GM19455 (cell line): Measurements from ENCODE around the gene RAVER2.
"Not testable (repeated sequence)": the region's sequence is repeated elsewhere in the genome, so short reads cannot be mapped to it uniquely, and the experiment has no call there.

Experiments
- ATAC-seq: cut with Tn5 transposase; IDR thresholded peaks from one replicate; pipeline ENCODE4 v1.9.1; 2021; ENCODE audit not compliant: unreplicated experiment

The RAVER2 gene

DNA sequence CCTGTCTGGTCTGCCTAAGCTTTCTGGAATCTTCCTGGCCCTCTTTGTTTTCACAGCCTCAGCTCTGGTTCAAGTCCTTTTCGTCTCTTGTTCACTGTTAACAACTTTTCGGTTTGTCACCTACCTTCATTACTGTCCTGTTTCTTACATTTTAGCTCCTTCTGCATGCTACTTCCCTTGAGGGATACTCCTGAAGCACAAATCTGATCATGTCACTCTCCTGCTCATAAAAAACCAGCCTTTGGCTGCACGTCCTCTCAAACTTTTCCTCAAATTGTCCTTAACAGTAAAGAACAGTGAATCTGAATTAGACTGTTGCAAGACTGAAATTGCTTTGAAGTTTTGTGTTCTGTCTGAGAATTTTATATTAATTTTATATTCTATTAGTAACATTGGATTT, 3.3 kb downstream of the RAVER2 start:
- no peak for ATAC-seq

DNA sequence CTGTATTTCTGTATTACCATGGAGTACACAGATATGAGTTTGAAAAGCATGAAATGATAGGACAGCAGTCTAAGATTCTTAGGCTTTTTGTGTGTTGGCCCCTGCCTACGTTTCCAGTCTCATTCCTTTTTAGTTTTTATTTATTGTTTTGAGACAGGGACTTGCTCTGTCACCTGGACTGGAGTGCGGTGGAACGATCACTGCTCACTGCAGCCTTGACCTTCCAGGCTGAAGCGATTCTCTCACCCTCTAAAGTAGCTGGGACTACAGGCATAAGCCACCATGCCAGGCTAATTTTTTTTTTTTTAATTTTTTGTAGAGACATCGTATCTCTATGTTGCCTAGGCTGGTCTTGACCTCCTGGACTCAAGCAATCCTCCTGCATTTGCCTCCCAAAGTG, 3.8 kb downstream of the RAVER2 start:
- ATAC-seq: no peak

GRCh38 chr1:64750092-64750491, 5.2 kb downstream of the RAVER2 start:
- ATAC-seq: no peak

DNA sequence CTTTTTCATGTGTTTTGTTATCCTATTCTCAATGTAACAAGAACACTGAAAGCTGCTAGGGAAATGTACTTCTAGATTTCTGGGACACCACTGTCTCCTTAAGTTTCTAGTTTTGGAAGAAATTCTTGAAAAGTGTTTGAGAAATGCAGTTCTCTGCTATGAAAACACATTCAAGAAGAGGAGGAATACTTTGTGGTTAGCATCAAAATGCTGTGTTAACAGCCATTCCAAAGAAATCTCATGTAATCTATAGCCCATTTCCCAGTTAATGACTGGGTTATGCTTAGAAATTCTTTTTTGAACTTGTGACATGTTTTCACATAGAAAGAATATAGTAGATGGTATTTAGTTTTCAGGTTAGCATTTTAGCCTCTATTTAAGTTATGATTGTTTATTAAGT, 6.0 kb downstream of the RAVER2 start:
- ATAC-seq: no peak

- ATAC-seq: no peak
These were observed 9.3 kb downstream of the RAVER2 start for GRCh38 chr1:64754173-64754572.

DNA sequence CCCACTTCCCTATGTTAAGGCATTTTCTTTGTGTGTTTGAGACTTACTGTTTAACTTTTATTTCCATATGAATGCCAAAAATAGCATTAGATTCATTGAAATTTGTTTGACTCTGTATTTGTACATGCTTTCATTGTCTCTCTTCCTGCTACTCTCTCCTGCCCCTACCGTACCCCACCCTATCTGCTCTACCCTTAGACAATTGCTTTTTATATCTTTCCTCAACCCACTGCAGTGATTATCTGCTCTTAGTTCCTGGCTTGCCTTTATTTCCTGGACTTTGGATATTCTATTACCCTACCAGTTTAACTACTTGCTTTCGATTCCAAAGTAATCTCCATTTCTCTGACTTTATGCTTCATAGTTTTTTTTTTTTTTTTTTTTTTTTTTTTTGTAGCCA, 10.5 kb downstream of the RAVER2 start:
- no peak for ATAC-seq

DNA sequence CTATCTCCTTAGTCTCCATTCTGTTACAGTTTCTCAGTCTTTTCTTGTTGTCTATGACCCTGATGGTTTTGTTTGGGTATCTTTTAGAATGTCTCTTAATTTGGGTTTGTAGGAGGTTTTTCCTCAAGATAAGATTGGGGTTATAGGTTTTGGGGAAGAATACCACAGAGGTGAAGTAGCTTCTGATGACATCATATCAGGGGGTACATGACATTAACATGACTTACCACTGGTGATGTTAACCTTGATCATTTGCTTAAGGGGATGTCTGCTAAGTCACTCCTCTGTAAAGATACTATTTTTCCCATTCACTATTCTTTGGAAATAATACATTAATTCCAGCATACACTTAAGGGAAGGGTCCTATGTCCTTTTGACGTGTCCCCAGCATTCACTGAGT, 11.9 kb downstream of the RAVER2 start:
- no peak for ATAC-seq

- ATAC-seq: no peak
These were observed 12.3 kb downstream of the RAVER2 start for GRCh38 chr1:64757213-64757612.

GRCh38 chr1:64758233-64758632, 13.4 kb downstream of the RAVER2 start:
- no peak for ATAC-seq

GRCh38 chr1:64759968-64760367, 15.1 kb downstream of the RAVER2 start:
- ATAC-seq: no peak

- ATAC-seq: no peak
These were observed 20.1 kb downstream of the RAVER2 start for GRCh38 chr1:64765012-64765411.

DNA sequence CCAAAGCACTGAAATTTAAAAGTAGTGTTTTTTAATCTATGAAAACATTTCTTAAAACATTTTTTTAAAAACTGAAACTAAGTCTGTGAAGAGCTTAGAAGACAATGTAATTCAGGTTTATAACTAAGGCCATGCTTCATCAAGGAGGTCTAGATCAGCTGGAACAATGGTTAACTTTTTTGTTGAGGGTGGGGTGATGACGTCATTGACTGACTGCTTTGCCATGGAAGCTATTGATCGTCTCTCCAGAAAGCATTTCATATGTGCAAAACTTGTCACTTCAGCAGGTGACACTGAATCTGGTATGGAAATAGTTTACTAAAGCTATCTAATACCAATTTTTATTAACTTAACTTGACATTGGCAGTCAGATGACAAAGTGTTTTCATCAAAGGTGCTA, 21.0 kb downstream of the RAVER2 start:
- no peak for ATAC-seq

DNA sequence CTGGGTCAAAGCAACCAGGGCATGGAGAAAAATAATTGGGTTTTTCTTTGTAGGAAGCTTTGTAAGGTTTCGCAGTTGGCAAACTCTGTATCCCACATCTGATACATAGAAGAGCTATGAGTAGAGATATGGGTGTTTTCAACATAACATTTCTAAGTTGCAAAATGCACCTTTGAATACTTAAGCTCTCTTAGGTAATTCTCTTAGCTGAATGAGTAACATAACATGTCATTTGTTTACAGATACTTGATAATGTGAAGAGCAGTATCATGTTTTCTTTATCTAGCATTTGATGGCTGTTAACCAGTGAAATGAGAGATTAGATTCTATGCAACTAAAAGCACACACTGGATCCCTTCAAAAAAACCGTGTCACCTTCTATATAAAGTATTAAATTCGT, 21.6 kb downstream of the RAVER2 start:
- ATAC-seq: no peak

DNA sequence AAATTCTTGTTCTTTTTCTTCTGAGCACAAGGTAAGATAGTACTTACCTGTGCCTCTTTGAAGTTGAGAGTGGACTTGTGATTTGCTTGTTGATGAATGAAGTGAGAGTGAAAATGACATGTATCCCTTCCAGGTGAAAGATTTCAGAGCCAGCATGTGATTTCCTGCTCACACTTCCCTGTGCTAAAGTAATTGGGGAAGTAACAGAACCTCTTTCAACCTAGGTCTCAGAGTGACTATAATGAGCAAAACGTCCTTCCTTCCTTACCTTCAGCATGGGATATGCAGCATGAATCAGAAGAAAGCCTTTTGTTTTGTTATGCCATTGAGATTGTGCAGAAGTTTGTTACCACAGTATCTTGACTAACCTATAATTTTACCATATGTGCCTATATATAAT, 24.6 kb downstream of the RAVER2 start:
- no peak for ATAC-seq

DNA sequence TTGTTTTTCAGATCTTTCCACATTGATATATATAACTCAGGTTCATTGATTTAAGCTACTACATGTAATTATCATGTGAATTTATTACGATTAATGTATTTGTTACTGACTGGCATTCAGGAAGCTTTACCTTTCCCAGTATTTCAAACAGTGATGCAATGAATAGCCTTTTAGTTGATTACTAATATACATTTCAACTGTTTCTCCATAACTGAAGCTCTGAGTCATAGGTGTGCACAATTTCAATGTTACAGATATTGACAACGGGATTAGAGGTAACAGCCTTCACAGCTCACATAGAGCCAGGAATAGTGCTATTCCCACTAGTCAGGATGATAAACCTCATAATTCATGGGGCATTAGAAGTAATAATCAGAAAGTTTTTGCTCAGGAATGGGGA, 25.1 kb downstream of the RAVER2 start:
- no peak for ATAC-seq

- ATAC-seq: not testable (repeated sequence)
These were observed 28.4 kb downstream of the RAVER2 start for GRCh38 chr1:64773306-64773705.

DNA sequence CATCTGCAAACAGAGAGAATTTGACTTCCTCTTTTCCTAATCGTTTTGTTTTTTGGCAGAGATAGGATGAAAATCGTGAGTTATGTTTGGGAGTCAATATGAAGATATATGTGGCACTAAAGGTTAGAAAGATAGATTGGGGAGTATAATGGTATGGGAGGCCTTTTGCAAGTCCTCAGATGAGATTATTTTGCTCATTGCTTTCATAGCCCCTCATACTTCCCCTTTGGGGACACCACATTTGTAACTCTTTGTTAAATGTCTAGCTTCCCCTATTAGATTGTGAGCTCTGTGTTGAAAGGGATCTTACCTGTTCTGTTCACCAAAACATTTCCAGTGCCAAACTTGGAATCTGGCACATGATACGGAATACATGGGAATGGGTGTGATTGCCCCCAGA, 30.2 kb downstream of the RAVER2 start:
- ATAC-seq: no peak

DNA sequence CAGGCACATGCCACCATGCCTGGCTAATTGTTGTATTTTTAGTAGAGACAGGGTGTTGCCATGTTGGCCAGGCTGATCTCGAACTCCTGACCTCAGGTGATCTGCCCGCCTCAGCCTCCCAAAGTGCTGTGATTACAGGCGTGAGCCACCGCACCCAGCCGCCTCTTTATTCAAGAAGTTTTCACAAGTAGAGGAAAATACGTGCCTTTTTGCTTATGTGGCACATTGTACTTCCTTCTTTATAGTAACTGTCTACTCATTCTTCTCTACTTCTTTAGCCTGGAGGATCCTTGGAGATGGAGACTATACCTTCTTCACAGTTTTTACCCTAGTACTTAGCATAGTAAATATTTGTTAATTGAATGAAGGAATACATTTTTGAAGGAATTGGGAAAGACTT, 37.2 kb downstream of the RAVER2 start:
- ATAC-seq: not testable (repeated sequence)

DNA sequence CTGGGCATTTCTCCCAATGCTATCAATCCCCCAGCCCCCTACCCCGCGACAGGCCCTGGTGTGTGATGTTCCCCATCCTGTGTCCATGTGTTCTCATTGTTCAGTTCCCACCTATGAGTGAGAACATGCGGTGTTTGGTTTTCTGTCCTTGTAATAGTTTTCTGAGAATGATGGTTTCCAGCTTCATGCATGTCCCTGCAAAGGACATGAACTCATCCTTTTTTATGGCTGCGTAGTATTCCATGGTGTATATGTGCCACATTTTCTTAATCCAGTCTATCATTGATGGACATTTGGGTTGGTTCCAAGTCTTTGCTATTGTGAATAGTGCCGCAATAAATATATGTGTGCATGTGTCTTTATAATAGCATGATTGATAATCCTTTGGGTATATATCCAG, 38.0 kb downstream of the RAVER2 start:
- not testable (repeated sequence) for ATAC-seq

DNA sequence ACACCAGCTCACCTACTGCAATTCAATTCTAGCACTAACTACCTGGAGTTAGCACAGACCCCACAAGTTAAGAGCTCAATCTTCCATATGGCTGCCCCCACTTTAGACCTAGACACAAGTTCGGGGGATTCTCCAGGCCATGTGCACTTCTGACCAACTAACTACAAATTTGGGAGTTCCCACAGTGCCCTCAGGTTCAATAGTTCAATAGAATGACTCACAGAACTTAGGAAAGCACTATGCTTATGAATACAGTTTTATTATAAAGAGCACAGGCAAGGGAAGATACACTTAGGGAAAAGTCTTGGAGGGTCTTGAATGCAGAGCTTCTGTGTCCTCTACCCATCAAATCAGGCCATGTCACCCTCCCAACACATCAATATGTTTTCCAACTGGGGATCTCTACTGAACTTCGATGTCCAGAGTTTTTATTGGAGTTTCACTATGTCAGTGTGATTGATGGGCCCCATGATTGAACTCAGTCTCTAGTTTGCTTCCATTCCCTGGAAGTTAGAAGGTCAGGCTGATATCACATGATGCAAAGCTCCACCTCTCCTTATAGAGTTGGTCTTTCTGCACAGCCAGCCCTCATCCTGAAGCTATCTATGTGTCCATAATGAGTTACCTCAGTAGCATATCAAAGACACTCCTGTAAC, 46.1 kb downstream of the RAVER2 start:
- no peak for ATAC-seq

- no peak for ATAC-seq
These were observed 54.0 kb downstream of the RAVER2 start for GRCh38 chr1:64798872-64799271.

GRCh38 chr1:64801851-64802523, 57.1 kb downstream of the RAVER2 start:
- no peak for ATAC-seq

GRCh38 chr1:64809309-64809708, 64.4 kb downstream of the RAVER2 start:
- no peak for ATAC-seq
